Measurements from ENCODE around the gene GLP2R.

Gene GLP2R

GRCh38 chr17:9833922-9834321, 8.2 kb downstream of the GLP2R start:
- peaks cover 6% of the 10 kb centered on the region; the same call in 1 of the 2 replicates for H3K4me1 ChIP-seq (ENCODE audit: insufficient read depth, low read length)
- no peak overlapping the region for H3K4me3 ChIP-seq (ENCODE audit: low read length)
- no peak overlapping the region for H3K27ac ChIP-seq (ENCODE audit: low read depth, low read length)
- H3K36me3 ChIP-seq (ENCODE audit: insufficient read depth, low read length): no peaks in the 10 kb centered on the region
- H3K27me3 ChIP-seq (ENCODE audit: insufficient read depth, low read length): 0 out of 2 replicates have a peak, but pooled peaks cover 5% of the 10 kb centered on the region
- no peak overlapping the region for H3K9ac ChIP-seq (ENCODE audit: low read depth, low read length)
- no peaks in the 10 kb centered on the region for H3K9me3 ChIP-seq (ENCODE audit: insufficient read depth, low read depth, low read length)
- 99% methylated on average over 3 of the region's 4 CpGs for WGBS

GRCh38 chr17:9837551-9838471, 12.1 kb downstream of the GLP2R start:
- Histone ChIP-seq H3K4me3 (ENCODE audit: low read length) (no peak overlapping the region), H3K9ac (ENCODE audit: low read depth, low read length) (no peak overlapping the region), H3K4me1 (ENCODE audit: insufficient read depth, low read length) (peaks cover 6% of the 10 kb centered on the region; the same call in 1 of the 2 replicates), H3K36me3 (ENCODE audit: insufficient read depth, low read length) (no peaks in the 10 kb centered on the region), H3K27ac (ENCODE audit: low read depth, low read length) (no peak overlapping the region), H3K9me3 (ENCODE audit: insufficient read depth, low read depth, low read length) (no peaks in the 10 kb centered on the region), H3K27me3 (ENCODE audit: insufficient read depth, low read length) (0 out of 2 replicates have a peak, but pooled peaks cover 5% of the 10 kb centered on the region)
- WGBS: 83% methylated on average over 11 of the region's 11 CpGs

GRCh38 chr17:9839433-9839832, 13.7 kb downstream of the GLP2R start:
- Histone ChIP-seq H3K9me3 (ENCODE audit: insufficient read depth, low read depth, low read length) (no peaks in the 10 kb centered on the region), H3K4me3 (ENCODE audit: low read length) (no peak overlapping the region), H3K27me3 (ENCODE audit: insufficient read depth, low read length) (0 out of 2 replicates have a peak, but pooled peaks cover 5% of the 10 kb centered on the region), H3K27ac (ENCODE audit: low read depth, low read length) (no peak overlapping the region), H3K36me3 (ENCODE audit: insufficient read depth, low read length) (no peaks in the 10 kb centered on the region), H3K4me1 (ENCODE audit: insufficient read depth, low read length) (peaks cover 6% of the 10 kb centered on the region; the same call in 1 of the 2 replicates), H3K9ac (ENCODE audit: low read depth, low read length) (no peak overlapping the region)
- WGBS: 48% methylated on average over 4 of the region's 4 CpGs

GRCh38 chr17:9842057-9842758, 16.5 kb downstream of the GLP2R start:
- Histone ChIP-seq H3K36me3 (ENCODE audit: insufficient read depth, low read length) (no peaks in the 10 kb centered on the region), H3K4me1 (ENCODE audit: insufficient read depth, low read length) (peaks cover 6% of the 10 kb centered on the region; the same call in 1 of the 2 replicates), H3K27me3 (ENCODE audit: insufficient read depth, low read length) (0 out of 2 replicates have a peak, but pooled peaks cover 5% of the 10 kb centered on the region), H3K9ac (ENCODE audit: low read depth, low read length) (no peak overlapping the region), H3K9me3 (ENCODE audit: insufficient read depth, low read depth, low read length) (no peaks in the 10 kb centered on the region), H3K4me3 (ENCODE audit: low read length) (no peak overlapping the region), H3K27ac (ENCODE audit: low read depth, low read length) (no peak overlapping the region)
- WGBS: 85% methylated on average over 14 of the region's 14 CpGs

- no peak overlapping the region for H3K27ac ChIP-seq (ENCODE audit: low read depth, low read length)
- peaks cover 2% of the 10 kb centered on the region; the same call in 1 of the 2 replicates for H3K4me1 ChIP-seq (ENCODE audit: insufficient read depth, low read length)
These were observed 17.7 kb downstream of the GLP2R start for GRCh38 chr17:9843152-9844010.

GRCh38 chr17:9844153-9844552, 18.4 kb downstream of the GLP2R start:
- no peaks in the 10 kb centered on the region for H3K9me3 ChIP-seq (ENCODE audit: insufficient read depth, low read depth, low read length)
- no peaks in the 10 kb centered on the region for H3K4me1 ChIP-seq (ENCODE audit: insufficient read depth, low read length)
- no peaks in the 10 kb centered on the region for H3K36me3 ChIP-seq (ENCODE audit: insufficient read depth, low read length)
- H3K27ac ChIP-seq (ENCODE audit: low read depth, low read length): no peak overlapping the region
- no peak overlapping the region for H3K9ac ChIP-seq (ENCODE audit: low read depth, low read length)
- 86% methylated on average over 8 of the region's 8 CpGs for WGBS
- no peak overlapping the region for H3K4me3 ChIP-seq (ENCODE audit: low read length)
- no peaks in the 10 kb centered on the region for H3K27me3 ChIP-seq (ENCODE audit: insufficient read depth, low read length)

More at GRCh38 chr17:9843152-9844010, 17.7 kb downstream of the GLP2R start:
- WGBS: 92% methylated on average over 14 of the region's 14 CpGs
- Histone ChIP-seq H3K36me3 (ENCODE audit: insufficient read depth, low read length) (no peaks in the 10 kb centered on the region), H3K9me3 (ENCODE audit: insufficient read depth, low read depth, low read length) (no peaks in the 10 kb centered on the region), H3K4me3 (ENCODE audit: low read length) (no peak overlapping the region), H3K27me3 (ENCODE audit: insufficient read depth, low read length) (0 out of 2 replicates have a peak, but pooled peaks cover under 1% of the 10 kb centered on the region), H3K9ac (ENCODE audit: low read depth, low read length) (no peak overlapping the region)

GRCh38 chr17:9845306-9845705, 19.6 kb downstream of the GLP2R start:
- Histone ChIP-seq H3K27ac (ENCODE audit: low read depth, low read length) (no peak overlapping the region), H3K36me3 (ENCODE audit: insufficient read depth, low read length) (no peaks in the 10 kb centered on the region), H3K9ac (ENCODE audit: low read depth, low read length) (no peak overlapping the region), H3K27me3 (ENCODE audit: insufficient read depth, low read length) (no peaks in the 10 kb centered on the region), H3K4me1 (ENCODE audit: insufficient read depth, low read length) (no peaks in the 10 kb centered on the region), H3K4me3 (ENCODE audit: low read length) (no peak overlapping the region), H3K9me3 (ENCODE audit: insufficient read depth, low read depth, low read length) (no peaks in the 10 kb centered on the region)
- WGBS: 98% methylated on average over 3 of the region's 4 CpGs

GRCh38 chr17:9850151-9850550, 24.4 kb downstream of the GLP2R start:
- H3K4me3 ChIP-seq (ENCODE audit: low read length): no peak overlapping the region
- H3K9ac ChIP-seq (ENCODE audit: low read depth, low read length): no peak overlapping the region
- no peaks in the 10 kb centered on the region for H3K27me3 ChIP-seq (ENCODE audit: insufficient read depth, low read length)
- H3K27ac ChIP-seq (ENCODE audit: low read depth, low read length): no peak overlapping the region
- no peaks in the 10 kb centered on the region for H3K4me1 ChIP-seq (ENCODE audit: insufficient read depth, low read length)
- WGBS: 97% methylated on average over 5 of the region's 5 CpGs
- no peaks in the 10 kb centered on the region for H3K9me3 ChIP-seq (ENCODE audit: insufficient read depth, low read depth, low read length)
- H3K36me3 ChIP-seq (ENCODE audit: insufficient read depth, low read length): no peaks in the 10 kb centered on the region

GRCh38 chr17:9854255-9854654, 28.5 kb downstream of the GLP2R start:
- no peaks in the 10 kb centered on the region for H3K27me3 ChIP-seq (ENCODE audit: insufficient read depth, low read length)
- H3K36me3 ChIP-seq (ENCODE audit: insufficient read depth, low read length): no peaks in the 10 kb centered on the region
- 94% methylated on average over 5 of the region's 5 CpGs for WGBS
- H3K27ac ChIP-seq (ENCODE audit: low read depth, low read length): no peak overlapping the region
- H3K4me3 ChIP-seq (ENCODE audit: low read length): no peak overlapping the region
- H3K9me3 ChIP-seq (ENCODE audit: insufficient read depth, low read depth, low read length): no peaks in the 10 kb centered on the region
- no peaks in the 10 kb centered on the region for H3K4me1 ChIP-seq (ENCODE audit: insufficient read depth, low read length)
- H3K9ac ChIP-seq (ENCODE audit: low read depth, low read length): no peak overlapping the region

- 96% methylated on average over 4 of the region's 4 CpGs for WGBS
- Histone ChIP-seq H3K4me3 (ENCODE audit: low read length) (no peak overlapping the region), H3K4me1 (ENCODE audit: insufficient read depth, low read length) (no peaks in the 10 kb centered on the region), H3K9me3 (ENCODE audit: insufficient read depth, low read depth, low read length) (no peaks in the 10 kb centered on the region), H3K36me3 (ENCODE audit: insufficient read depth, low read length) (no peaks in the 10 kb centered on the region), H3K27me3 (ENCODE audit: insufficient read depth, low read length) (no peaks in the 10 kb centered on the region), H3K27ac (ENCODE audit: low read depth, low read length) (no peak overlapping the region), H3K9ac (ENCODE audit: low read depth, low read length) (no peak overlapping the region)
These were observed 29.3 kb downstream of the GLP2R start for GRCh38 chr17:9855036-9855435.
